Measurements from ENCODE around the gene PODNL1.

Gene PODNL1

DNA sequence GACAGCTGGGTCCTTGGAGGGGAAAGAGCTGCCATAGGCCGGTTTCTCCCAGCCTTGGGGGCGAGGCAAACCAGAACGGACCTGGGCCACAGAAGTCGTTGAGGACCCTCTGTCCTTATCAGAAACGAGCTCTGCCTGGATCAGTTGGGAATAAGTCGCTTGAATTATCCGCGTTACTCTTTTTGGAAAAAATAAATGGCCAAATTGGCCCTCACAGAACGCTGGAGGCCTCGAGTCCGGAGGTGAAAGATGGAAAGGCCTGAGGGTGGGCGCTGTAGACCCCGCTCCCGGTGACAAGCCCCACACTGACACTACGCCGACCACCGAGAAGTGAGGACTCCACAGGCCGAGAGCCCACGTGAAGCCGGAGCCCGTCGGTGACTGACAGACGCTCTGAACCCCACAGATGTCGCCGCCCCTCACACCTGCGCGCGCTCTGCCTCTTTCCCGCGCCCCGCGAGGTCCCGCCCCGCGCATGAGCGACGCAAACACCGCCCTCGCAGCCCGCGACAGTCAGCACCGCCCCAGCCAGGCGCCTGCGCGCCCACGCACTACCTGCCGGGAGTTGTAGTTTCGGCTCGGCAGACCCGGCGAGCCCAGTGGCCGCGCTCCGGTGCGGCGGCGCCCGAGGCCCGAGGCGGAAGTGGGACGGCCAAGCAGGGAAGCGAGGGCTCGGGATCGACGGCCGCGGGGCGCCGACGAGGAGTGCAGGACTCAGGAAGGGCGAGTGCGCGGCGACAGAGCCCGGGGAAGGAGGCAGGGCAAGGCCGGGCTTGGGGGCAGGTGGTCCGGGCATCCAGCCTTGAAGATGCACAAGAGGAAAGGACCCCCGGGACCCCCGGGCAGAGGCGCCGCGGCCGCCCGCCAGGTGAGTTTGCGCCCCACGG is 32.3 kb downstream of the PODNL1 start, which contains the start of the genes BRME1 and CC2D1A:
Gene BRME1 (minus strand): TSS at position 484 of the 887 bp plus-strand sequence. CDS start 1,225 bp downstream, outside the sequence.
Gene CC2D1A (plus strand): TSS at position 568 of the 887 bp plus-strand sequence. CDS start 241 bp downstream, at position 809.
- DNase-seq (ENCODE audit: low read depth in 1 of 2, low spot score in 1 of 2): peak; percentile 89 to 92
- in situ Hi-C loops (cut with HindIII; ENCODE audit: low pct_unique_long_range_greater_than_20kb, low sequenced_read_pairs): no loop called here
- TF ChIP-seq JUND (IDR thresholded peaks at IDR 0.05; ENCODE audit: low read depth): no peak

DNA sequence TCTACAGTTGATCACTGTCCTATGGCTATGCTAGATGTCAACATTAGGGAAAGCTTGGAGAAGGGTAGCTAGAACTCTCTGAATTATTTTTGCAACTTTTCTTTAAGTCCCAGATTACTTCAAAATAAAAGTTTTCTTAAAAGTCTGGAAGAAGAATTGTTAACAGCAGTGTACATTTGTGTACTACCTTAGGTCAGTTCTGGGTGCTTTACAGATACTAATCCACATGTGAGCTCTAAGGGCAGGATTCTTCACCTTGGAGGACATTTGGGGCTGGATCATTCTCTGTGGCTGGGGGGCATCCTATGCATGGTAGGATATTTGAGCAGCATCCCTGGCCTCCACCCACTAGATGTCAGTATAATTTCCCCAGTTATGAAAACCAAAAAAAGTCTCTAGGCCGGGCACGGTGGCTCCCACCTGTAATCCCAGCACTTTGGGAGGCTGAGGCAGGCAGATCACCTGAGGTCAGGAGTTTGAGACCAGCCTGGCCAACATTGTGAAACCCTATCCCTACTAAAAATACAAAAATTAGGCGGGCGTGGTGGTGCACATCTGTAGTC is 35.1 kb downstream of the PODNL1 start:
- peak in 1 of 2 experiments; percentile 47 for DNase-seq (ENCODE audit: low read depth in 1 of 2, low spot score in 1 of 2)
- no peak for TF ChIP-seq JUND (IDR thresholded peaks at IDR 0.05; ENCODE audit: low read depth)
- in situ Hi-C loops (cut with HindIII; ENCODE audit: low pct_unique_long_range_greater_than_20kb, low sequenced_read_pairs): no loop called here

DNA sequence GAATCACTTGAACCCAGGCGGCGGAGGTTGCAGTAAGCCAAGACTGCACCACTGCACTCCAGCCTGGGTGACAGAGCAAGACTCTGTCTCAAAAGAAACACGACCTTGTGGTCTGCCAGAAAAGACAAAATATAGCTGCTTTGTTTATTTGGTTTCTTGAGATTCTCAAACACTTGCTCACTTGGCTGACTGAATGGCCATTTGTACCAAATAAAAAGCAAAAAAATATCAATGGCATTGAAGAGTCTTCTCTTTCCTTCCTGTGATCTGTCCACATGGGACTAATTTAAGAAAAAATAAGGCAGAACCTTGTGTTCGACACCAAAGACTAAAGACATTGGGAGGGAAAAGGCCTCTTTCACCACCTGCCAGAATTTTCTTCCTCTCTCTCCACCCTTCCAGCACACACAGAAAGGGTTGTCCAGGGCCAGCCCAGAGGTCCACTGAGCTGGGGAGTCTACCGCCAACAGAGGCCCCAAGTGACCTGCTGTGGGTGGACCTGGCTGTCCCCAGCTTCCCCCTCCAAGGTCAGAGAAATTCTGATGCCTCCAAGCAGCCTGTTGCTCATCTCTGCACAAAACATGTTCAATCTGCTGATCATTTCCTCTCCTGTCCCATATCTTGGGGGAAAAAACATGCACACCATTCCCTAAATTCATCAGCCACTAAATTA is 38.2 kb downstream of the PODNL1 start:
- TF ChIP-seq JUND (IDR thresholded peaks at IDR 0.05; ENCODE audit: low read depth): no peak
- no peak for DNase-seq (ENCODE audit: low read depth in 1 of 2, low spot score in 1 of 2)
- in situ Hi-C loops (cut with HindIII; ENCODE audit: low pct_unique_long_range_greater_than_20kb, low sequenced_read_pairs): no loop called here

DNA sequence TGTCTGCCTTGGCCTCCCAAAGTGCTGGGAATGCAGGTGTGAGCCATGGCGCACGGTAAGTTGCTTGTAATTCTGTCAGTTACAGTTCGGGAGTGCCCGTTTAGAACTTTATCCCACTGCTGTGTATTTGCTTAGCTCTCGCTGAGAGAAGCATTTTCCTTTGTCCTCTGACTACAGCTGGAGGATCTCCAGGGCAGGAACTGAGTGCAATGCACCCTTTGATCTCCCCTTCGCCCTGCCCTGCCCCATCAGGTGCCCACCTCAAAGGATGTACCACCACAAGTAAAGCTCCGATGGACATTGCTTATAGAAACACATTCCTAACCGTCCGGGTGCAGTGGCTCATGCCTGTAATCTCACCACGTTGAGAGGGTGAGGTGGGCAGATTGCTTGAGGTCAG is 38.8 kb downstream of the PODNL1 start:
- DNase-seq (ENCODE audit: low read depth in 1 of 2, low spot score in 1 of 2): no peak
- in situ Hi-C loops (cut with HindIII; ENCODE audit: low pct_unique_long_range_greater_than_20kb, low sequenced_read_pairs): no loop called here
- no peak for TF ChIP-seq JUND (IDR thresholded peaks at IDR 0.05; ENCODE audit: low read depth)

DNA sequence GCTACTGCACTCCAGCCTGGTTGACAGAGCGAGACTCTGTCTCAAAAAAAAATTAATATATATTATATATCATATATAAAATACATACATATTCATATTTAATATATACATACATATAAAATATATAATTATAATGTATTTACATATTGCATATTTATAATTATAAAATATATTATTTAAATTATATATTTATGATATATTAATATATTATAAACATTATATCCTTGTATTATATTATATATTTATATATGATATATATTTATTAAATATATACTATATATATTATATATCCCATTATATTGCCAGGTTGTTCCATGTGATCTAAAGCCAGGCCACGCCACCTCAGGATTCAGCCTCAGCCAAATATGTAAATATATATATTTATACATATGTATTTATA is 42.0 kb downstream of the PODNL1 start:
- TF ChIP-seq JUND (IDR thresholded peaks at IDR 0.05; ENCODE audit: low read depth): no peak
- in situ Hi-C loops (cut with HindIII; ENCODE audit: low pct_unique_long_range_greater_than_20kb, low sequenced_read_pairs): no loop called here
- DNase-seq (ENCODE audit: low read depth in 1 of 2, low spot score in 1 of 2): no peak

DNA sequence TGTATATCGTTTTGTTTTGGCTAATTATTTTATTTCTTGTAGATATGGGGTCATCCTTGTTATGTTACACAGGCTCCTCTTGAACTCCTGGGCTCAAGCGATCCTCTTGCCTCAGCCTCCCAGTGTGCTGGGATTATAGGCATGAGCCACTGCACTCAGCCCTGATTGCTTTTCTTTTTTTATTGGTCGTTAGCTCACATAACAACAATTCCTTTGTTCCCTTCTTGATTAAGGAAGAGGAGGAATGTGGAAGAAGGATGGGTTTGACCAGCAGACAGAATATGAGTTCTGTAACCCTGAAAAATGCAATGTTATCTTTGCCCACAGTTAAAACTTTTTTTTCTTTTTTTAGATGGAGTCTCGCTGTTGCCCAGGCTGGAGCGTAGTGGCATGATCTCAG is 43.7 kb downstream of the PODNL1 start:
- in situ Hi-C loops (cut with HindIII; ENCODE audit: low pct_unique_long_range_greater_than_20kb, low sequenced_read_pairs): no loop called here
- TF ChIP-seq JUND (IDR thresholded peaks at IDR 0.05; ENCODE audit: low read depth): no peak
- no peak for DNase-seq (ENCODE audit: low read depth in 1 of 2, low spot score in 1 of 2)

DNA sequence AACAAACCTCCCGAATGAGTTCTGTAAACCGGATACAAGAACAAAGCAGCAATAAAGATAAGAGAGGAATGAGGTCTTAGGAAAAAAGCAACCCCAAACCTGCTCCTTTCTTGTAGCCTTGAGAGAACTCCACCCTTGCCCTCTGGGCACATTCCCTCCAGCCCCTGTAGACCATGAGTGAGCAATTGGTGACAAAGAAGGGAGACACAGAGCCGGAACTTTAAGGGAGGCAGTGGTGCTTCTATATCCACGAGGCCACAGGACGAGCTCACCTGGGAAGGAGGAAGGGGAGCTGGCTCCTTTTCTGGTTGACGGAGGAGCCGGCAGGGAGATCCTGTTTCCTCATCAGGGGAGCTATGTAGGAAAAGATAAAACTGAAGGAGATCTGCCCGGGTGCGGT is 45.3 kb downstream of the PODNL1 start:
- DNase-seq (ENCODE audit: low read depth in 1 of 2, low spot score in 1 of 2): no peak
- in situ Hi-C loops (cut with HindIII; ENCODE audit: low pct_unique_long_range_greater_than_20kb, low sequenced_read_pairs): no loop called here
- no peak for TF ChIP-seq JUND (IDR thresholded peaks at IDR 0.05; ENCODE audit: low read depth)

DNA sequence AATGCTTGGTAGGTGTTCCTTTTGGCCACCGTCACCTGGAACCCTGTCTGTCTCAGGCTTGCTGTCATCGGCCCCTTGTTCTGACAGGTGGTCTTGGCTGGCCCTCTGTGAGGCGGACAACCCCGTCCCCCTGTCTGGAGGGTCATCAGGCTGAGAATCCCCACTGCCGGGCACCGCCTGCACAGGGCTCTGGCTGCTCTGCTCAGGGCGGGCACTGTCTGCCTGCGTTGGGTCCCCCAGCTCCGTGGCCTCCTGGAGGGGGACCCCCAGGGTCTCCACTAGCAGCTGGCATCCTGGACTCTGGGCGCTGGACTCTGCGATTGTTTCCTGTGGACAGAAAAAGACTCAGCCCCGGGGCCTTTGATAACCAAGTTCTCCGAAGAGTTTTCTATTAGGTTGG is 48.1 kb downstream of the PODNL1 start:
- no peak for TF ChIP-seq JUND (IDR thresholded peaks at IDR 0.05; ENCODE audit: low read depth)

DNA sequence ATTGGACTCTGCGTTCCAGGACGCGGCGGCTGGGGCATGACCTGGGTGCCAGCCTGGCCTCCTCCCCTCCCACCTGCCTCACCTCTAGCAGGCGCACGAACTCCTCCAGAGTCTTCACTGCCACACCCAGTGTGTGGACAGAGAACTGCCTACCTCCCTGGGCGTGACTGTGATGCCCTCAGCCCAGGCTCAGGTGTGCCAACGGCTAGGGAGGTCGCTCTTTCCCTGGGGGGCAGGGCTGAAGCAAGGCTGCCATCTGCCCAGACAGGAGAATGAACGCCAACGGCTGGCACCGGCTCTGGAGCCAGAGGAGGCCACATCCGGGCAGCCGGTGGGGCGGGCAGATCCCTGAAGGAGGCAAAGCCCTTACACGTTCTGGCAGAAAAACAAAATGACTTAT is 49.9 kb downstream of the PODNL1 start:
- TF ChIP-seq JUND (IDR thresholded peaks at IDR 0.05; ENCODE audit: low read depth): no peak
- DNase-seq (ENCODE audit: low read depth in 1 of 2, low spot score in 1 of 2): no peak
- in situ Hi-C loops (cut with HindIII; ENCODE audit: low pct_unique_long_range_greater_than_20kb, low sequenced_read_pairs): no loop called here

More for the DNA sequence above, 48.1 kb downstream of the PODNL1 start:
- in situ Hi-C loops (cut with HindIII; ENCODE audit: low pct_unique_long_range_greater_than_20kb, low sequenced_read_pairs): no loop called here
- no peak for DNase-seq (ENCODE audit: low read depth in 1 of 2, low spot score in 1 of 2)

DNA sequence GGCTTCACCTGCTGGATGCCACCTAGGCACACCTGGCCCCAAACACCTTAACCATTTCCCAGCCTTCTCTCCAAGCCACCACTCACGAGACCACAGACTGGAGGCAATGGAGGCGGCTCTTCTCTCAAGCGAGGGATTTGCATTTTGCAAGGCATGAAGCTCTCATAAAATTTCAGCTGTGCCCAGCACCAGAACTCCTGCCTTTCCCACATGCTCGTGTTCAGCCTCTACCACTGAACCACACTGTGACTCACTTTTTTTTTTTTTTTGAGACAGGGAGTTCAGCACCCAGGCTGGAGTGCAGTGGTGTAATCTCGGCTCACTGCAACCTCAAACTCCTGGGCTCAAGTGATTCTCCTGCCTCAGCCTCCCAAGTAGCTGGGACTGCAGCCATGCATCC is 50.7 kb downstream of the PODNL1 start:
- TF ChIP-seq JUND (IDR thresholded peaks at IDR 0.05; ENCODE audit: low read depth): no peak
- no peak for DNase-seq (ENCODE audit: low read depth in 1 of 2, low spot score in 1 of 2)
- in situ Hi-C loops (cut with HindIII; ENCODE audit: low pct_unique_long_range_greater_than_20kb, low sequenced_read_pairs): no loop called here

DNA sequence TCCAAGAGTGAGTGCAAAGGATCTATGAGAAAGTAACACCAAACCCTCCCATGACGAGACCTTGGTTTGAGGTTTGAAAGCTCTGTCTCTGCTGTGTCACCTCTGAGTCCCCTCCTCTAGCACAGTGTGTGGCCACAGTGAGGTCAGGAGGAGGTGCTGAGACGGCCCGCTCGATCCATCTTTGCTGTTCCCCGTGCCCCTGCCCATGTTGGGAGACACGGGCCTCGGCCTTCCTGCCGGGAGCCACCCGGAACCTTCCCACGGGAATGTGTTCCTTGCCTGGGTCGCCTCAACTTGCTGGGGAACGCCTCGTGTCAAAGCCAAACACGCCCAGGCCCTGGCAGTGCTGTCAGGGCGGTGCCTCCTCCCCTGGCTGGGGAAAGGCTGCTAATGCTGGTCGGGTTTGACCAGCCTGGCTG is 51.2 kb downstream of the PODNL1 start:
- in situ Hi-C loops (cut with HindIII; ENCODE audit: low pct_unique_long_range_greater_than_20kb, low sequenced_read_pairs): no loop called here
- no peak for DNase-seq (ENCODE audit: low read depth in 1 of 2, low spot score in 1 of 2)
- TF ChIP-seq JUND (IDR thresholded peaks at IDR 0.05; ENCODE audit: low read depth): no peak

DNA sequence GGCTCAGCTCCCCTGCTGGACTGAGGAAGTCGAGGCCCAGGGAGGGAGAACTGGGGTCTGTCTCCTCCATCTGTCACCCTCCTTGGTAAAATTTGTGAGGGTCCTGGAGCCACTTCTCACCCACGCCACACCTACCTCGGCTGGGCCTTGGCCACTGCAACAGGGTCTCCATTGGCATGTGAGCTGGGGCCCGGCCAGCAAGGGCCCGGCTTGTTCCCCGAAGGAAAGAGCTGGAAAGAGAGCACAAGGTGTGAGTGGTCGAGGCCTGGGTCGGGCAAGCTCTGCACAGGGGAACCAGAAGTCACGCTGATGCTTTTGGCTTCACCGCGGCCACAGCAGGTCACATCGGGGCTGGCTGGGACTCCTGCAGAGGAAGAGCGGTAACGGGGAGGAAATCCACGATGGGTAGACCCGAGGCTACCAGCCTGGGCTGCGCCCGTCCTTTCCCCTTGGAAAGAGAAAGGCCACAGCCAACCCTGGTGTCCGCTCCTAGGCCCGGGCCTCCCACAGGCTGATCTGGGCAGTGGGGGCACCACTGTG is 52.3 kb downstream of the PODNL1 start:
- no peak for DNase-seq (ENCODE audit: low read depth in 1 of 2, low spot score in 1 of 2)
- in situ Hi-C loops (cut with HindIII; ENCODE audit: low pct_unique_long_range_greater_than_20kb, low sequenced_read_pairs): no loop called here
- no peak for TF ChIP-seq JUND (IDR thresholded peaks at IDR 0.05; ENCODE audit: low read depth)
